Pancreas (tissue), 10 donors: ENCODE results near the gene EPHB2. TPM values are rescaled to one million over a fixed set of nuclear protein-coding genes. Genes with fewer than 3 reads are reported as not detected.

Source experiments
- ATAC-seq, 4 donors: fragments of 200-7000 bp; cut with Tn5 transposase; one replicate each; pipeline versions ENCODE4 v1.8.0 to v1.9.1; 2020; ENCODE audit warnings: mild to moderate bottlenecking in 4 of 4, moderate library complexity in 4 of 4
- DNase-seq, 6 donors: peaks; one replicate each; pipeline ENCODE4 v3.0.0-alpha.2; 2020
- FAIRE-seq: peaks from 2 replicates; lab custom pipeline; 2012; peaks lifted over from hg19 to GRCh38; lab: Jason Lieb, UNC
- H3K27ac ChIP-seq, 4 donors: fragments of 200-600 bp; sonication (generic); 1 replicate in 3 of 4; 2 replicates in 1 of 4; pipeline versions ENCODE4 v1.5.0 to v1.8.0; 2020
- H3K27me3 ChIP-seq, 4 donors: fragments of 200-600 bp; one replicate each; pipeline ENCODE4 v1.8.0; 2021
- H3K36me3 ChIP-seq, 3 donors: fragments of 200-600 bp; sonication (generic) in 1 of 3; one replicate each; pipeline versions ENCODE4 v1.5.0 to v1.8.0; 2020 to 2021
- H3K4me1 ChIP-seq, 3 donors: fragments of 200-600 bp; one replicate each; pipeline ENCODE4 v1.8.0; 2021
- H3K4me3 ChIP-seq, 4 donors: fragments of 200-600 bp; sonication (generic) in 2 of 4; one replicate each; pipeline versions ENCODE4 v1.5.0 to v1.8.0; 2020 to 2021
- H3K9me3 ChIP-seq, 4 donors: fragments of 200-600 bp; one replicate each; pipeline ENCODE4 v1.8.0; 2021
- CTCF ChIP-seq, 4 donors: fragments of 200-600 bp; sonication (generic) in 3 of 4; IDR thresholded peaks; one replicate each; pipeline versions ENCODE4 v1.5.0 to v1.8.0; 2021; ENCODE audit warnings: antibody characterized with exemption in 4 of 4
- WGBS, 2 donors: extraction: QIAGEN DNeasy Blood & Tissue Kit; methylation state at CpG; one replicate each; pipeline ENCODE4 v1.1.7; 2013; 5-methylcytosine and 5-hydroxymethylcytosine counted together
- intact Hi-C, 3 donors: fragments of 100-400 bp; cut with DNase I; formaldehyde crosslinking; loops; one replicate each; pipeline versions ENCODE4 v1.11.1 to v1.14.2; 2022
- polyA plus RNA-seq, 2 donors: library from polyadenylated mRNA; stranded (reverse); fragments of 200-250 nt; gene quantifications; one replicate each; pipeline ENCODE4 v1.2.3, GENCODE V29; 2013
- total RNA-seq, 6 donors: library from RNA; stranded (reverse); fragmentation: NEBNext Ultra II Directional in 4 of 6; extraction: Animal tissue kit (Norgen Biotek cat#: 25700) in 4 of 6; gene quantifications; one replicate each; pipeline versions ENCODE4 v1.2.1 to v1.2.4, GENCODE V29; 2021 to 2023
- donor health status: healthy with polysubstance abuse.
- donor health status: DM: no; HTN: no; CAD: no; lungs with moderate emphysema.
- donor health status: DM: no; HTN: no; CAD: no.
- donor health status: control.
- donor health status: control.
- donor health status: Bipolar disorder and iron deficiency.
- donor health status: DM: yes; HTN: yes; CAD: no.
- donor health status: DM: no; HTN: no; CAD: no.
- donor health status: DM: no; HTN: no; CAD: no.
- donor health status: DM: yes; HTN: yes; CAD: no.

The EPHB2 gene
- total and polyA plus RNA-seq, 8 donors = 1.3 to 10.0 (median 4.4) TPM

GRCh38 chr1:22689505-22689904 is 21.1 kb upstream of the EPHB2 start:
- no peaks in the 10 kb centered on the region for H3K4me1 ChIP-seq
- H3K27ac ChIP-seq = no peak overlapping the region
- intact Hi-C loops = no loop called here
- 79 to 82% methylated on average over 11 of the region's 11 CpGs for WGBS, 2 donors
- H3K4me3 ChIP-seq = no peak overlapping the region
- H3K27me3 ChIP-seq = no peaks in the 10 kb centered on the region
- DNase-seq (no peak), FAIRE-seq (no peak), ATAC-seq (no peak)
- no peaks in the 10 kb centered on the region for H3K9me3 ChIP-seq
- TF ChIP-seq CTCF (IDR thresholded peaks at IDR 0.05) = no peak
- no peaks in the 10 kb centered on the region for H3K36me3 ChIP-seq

DNA sequence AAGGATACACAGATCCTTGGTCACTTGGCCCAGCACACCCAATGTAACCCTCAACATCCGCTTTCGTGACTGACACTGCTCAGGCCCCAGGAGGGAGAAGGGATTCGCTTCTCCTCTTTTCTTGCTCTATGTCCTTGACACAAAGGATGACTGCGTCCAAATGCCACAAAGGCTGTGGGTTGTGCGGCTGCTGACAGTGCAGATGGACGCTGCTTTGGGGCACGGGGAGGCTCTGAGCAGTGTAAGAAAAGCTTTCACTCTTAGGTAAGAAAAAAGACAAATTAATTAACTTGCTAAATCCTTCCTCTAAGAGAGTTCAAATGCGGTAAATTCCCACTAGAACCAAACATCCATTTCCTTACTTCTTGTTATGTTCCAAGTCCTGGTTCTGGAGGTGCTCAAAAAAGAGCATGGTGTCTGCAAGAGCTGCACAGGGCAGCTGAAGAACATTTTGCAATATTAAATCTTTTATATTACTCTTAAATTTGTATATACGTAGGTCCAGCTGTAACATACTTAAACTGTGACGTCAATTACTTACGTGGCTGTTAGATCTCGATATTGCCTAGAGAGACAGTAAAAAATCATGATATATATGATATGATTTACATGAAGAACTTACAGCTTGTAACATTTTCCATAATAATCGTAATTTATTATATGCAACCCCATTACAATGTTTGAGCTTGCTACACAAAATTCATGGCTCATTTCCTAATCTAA is 19.4 kb upstream of the EPHB2 start:
- H3K27ac ChIP-seq = no peak overlapping the region
- no peak overlapping the region for H3K4me3 ChIP-seq
- H3K36me3 ChIP-seq = no peaks in the 10 kb centered on the region
- DNase-seq (no peak), ATAC-seq (no peak), FAIRE-seq (no peak)
- H3K4me1 ChIP-seq = no peaks in the 10 kb centered on the region
- 74 to 75% methylated on average over 13 of the region's 13 CpGs for WGBS, 2 donors
- H3K9me3 ChIP-seq = no peaks in the 10 kb centered on the region
- intact Hi-C loops = no loop called here
- H3K27me3 ChIP-seq = no peaks in the 10 kb centered on the region
- no peak for TF ChIP-seq CTCF (IDR thresholded peaks at IDR 0.05)

- DNase-seq (no peak), ATAC-seq (no peak), FAIRE-seq (no peak)
- H3K4me1 ChIP-seq = no peaks in the 10 kb centered on the region
- no peaks in the 10 kb centered on the region for H3K27me3 ChIP-seq
- TF ChIP-seq CTCF (IDR thresholded peaks at IDR 0.05) = no peak
- H3K9me3 ChIP-seq = no peaks in the 10 kb centered on the region
- H3K4me3 ChIP-seq = no peak overlapping the region
- H3K36me3 ChIP-seq = no peaks in the 10 kb centered on the region
- no peak overlapping the region for H3K27ac ChIP-seq
- WGBS, 2 donors = 86 to 88% methylated on average over 5 of the region's 5 CpGs
- intact Hi-C loops = no loop called here
Measured at GRCh38 chr1:22694172-22694571, 16.5 kb upstream of the EPHB2 start.

- no peak for TF ChIP-seq CTCF (IDR thresholded peaks at IDR 0.05)
- 68 to 69% methylated on average over 3 of the region's 3 CpGs for WGBS, 2 donors
- Histone ChIP-seq H3K27me3 (no peaks in the 10 kb centered on the region), H3K4me1 (no peaks in the 10 kb centered on the region), H3K36me3 (no peaks in the 10 kb centered on the region), H3K4me3 (no peak overlapping the region), H3K27ac (no peak overlapping the region), H3K9me3 (no peaks in the 10 kb centered on the region)
- DNase-seq (no peak), FAIRE-seq (no peak), ATAC-seq (no peak)
- intact Hi-C loops = no loop called here
Measured at GRCh38 chr1:22696610-22697009, 14.0 kb upstream of the EPHB2 start.

- H3K4me1 ChIP-seq = no peaks in the 10 kb centered on the region
- H3K27me3 ChIP-seq = no peaks in the 10 kb centered on the region
- H3K9me3 ChIP-seq = no peaks in the 10 kb centered on the region
- FAIRE-seq (no peak), DNase-seq (no peak), ATAC-seq (no peak)
- no peaks in the 10 kb centered on the region for H3K36me3 ChIP-seq
- intact Hi-C loops = no loop called here
- WGBS, 2 donors = 69 to 78% methylated on average over 5 of the region's 5 CpGs
- no peak overlapping the region for H3K4me3 ChIP-seq
- no peak overlapping the region for H3K27ac ChIP-seq
- no peak for TF ChIP-seq CTCF (IDR thresholded peaks at IDR 0.05)
Measured at GRCh38 chr1:22697980-22698379, 12.7 kb upstream of the EPHB2 start.
